OCI-LY3 (cell line): Measurements from ENCODE around the gene IFT80.
"Not testable (repeated sequence)": the region's sequence is repeated elsewhere in the genome, so short reads cannot be mapped to it uniquely, and the experiment has no call there.

ENCODE experiments used
- H2AFZ ChIP-seq: fragments of 200-600, 300-600 bp; shearing (Covaris generic); 2 replicates; pipeline ENCODE4 v1.6.0; 2014; ENCODE audit warnings: antibody characterized with exemption, low read depth, low read length
- H3K27ac ChIP-seq: fragments of 200-600, 300-600 bp; sonication (generic); 2 replicates; pipeline ENCODE4 v1.5.1; 2014; ENCODE audit warnings: mild to moderate bottlenecking, low read length, moderate library complexity, mixed read lengths
- H3K27me3 ChIP-seq: fragments of 200-600, 300-600 bp; sonication (generic); 2 replicates; pipeline ENCODE4 v1.6.1; 2014; ENCODE audit warnings: low read depth, low read length, mixed read lengths
- H3K36me3 ChIP-seq: fragments of 200-600, 300-600 bp; sonication (generic); replicated peaks from 2 replicates; pipeline ENCODE3; 2014; ENCODE audit warnings: low read depth, low read length, mixed read lengths
- H3K4me1 ChIP-seq: fragments of 300-600, 200-600 bp; sonication (generic); 2 replicates; pipeline ENCODE4 v1.6.1; 2014; ENCODE audit warnings: low read length, mixed read lengths
- H3K4me2 ChIP-seq: fragments of 200-600, 300-600 bp; sonication (generic); 2 replicates; pipeline ENCODE4 v1.6.1; 2014; ENCODE audit warnings: low read length, mixed read lengths
- H3K4me3 ChIP-seq: fragments of 300-600, 200-600 bp; sonication (generic); 2 replicates; pipeline ENCODE4 v1.5.1; 2014; ENCODE audit warnings: antibody characterized with exemption, mild to moderate bottlenecking, low read length, moderate library complexity
- H3K79me2 ChIP-seq: fragments of 300-600, 200-600 bp; shearing (Covaris generic); 2 replicates; pipeline ENCODE4 v1.6.1; 2014; ENCODE audit warnings: mild to moderate bottlenecking, low read length, mixed read lengths
- H3K9ac ChIP-seq: fragments of 300-600, 200-600 bp; shearing (Covaris generic); 2 replicates; pipeline ENCODE4 v1.6.0; 2014; ENCODE audit warnings: mild to moderate bottlenecking, low read length, moderate library complexity
- H3K9me3 ChIP-seq: fragments of 200-600, 300-600 bp; shearing (Covaris generic); 2 replicates; pipeline ENCODE4 v1.6.1; 2014; ENCODE audit warnings: low read length, mixed read lengths; ENCODE audit not compliant: insufficient read depth
- H4K20me1 ChIP-seq: fragments of 200-600, 300-600 bp; sonication (generic); 2 replicates; pipeline ENCODE4 v1.6.1; 2016; ENCODE audit warnings: low read length, mixed read lengths; ENCODE audit not compliant: insufficient read depth
- EZH2phosphoT487 ChIP-seq: fragments of 200-600 bp; shearing (Covaris generic); IDR thresholded peaks from 2 replicates; pipeline ENCODE4 v1.6.1; 2018; ENCODE audit warnings: antibody characterized with exemption, mixed run types, low read depth
- TF ChIP-seq, protein P1 (sequence below): fragments of 200-600, 300-600 bp; sonication (generic); IDR thresholded peaks from 2 replicates; pipeline ENCODE4 v1.5.1; 2014; ENCODE audit warnings: antibody characterized with exemption, low read length, low read depth

Gene IFT80

DNA sequence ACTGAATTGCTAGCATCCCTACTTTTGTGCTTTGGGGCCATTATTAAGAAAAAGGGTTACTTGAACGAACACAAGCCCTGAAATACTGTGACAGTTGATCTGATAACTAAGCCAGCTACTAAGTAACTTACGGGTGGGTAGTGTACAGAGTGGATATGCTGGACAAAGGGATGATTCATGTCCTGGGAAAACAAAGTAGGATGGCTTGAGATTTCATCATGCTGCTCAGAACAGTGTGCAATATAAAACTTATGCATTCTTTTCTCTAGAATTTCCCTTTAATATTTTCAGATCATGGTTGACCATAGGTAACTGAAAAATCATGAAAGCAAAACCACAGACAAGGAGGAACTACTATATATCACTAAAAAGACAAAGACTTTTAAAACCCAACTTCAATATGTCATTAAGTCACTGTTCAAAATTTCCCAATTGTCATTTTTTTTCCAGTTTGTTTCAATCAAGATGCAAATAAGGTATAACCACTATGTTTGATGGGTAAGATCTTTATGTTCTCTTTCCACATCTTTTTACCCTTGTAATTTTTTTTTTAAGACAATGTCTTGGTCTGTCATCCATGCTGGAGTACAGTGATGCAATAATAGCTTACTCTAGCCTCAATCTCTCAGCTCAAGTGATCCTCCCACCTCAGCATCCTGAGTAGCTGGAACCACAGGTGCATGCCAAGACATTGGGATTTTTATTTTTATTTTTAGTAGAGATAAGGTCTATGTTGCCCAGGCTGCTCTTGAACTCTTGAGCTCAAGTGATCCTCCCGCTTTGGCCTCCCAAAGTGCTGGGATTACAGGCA is 67.7 kb downstream of the IFT80 start:
- H4K20me1 ChIP-seq, result no peaks in the 10 kb centered on the region
- H3K9me3 ChIP-seq, result no peaks in the 10 kb centered on the region
- no peaks in the 10 kb centered on the region for H3K27me3 ChIP-seq
- H3K79me2 ChIP-seq, result no peaks in the 10 kb centered on the region
- TF ChIP-seq, protein P1, sequence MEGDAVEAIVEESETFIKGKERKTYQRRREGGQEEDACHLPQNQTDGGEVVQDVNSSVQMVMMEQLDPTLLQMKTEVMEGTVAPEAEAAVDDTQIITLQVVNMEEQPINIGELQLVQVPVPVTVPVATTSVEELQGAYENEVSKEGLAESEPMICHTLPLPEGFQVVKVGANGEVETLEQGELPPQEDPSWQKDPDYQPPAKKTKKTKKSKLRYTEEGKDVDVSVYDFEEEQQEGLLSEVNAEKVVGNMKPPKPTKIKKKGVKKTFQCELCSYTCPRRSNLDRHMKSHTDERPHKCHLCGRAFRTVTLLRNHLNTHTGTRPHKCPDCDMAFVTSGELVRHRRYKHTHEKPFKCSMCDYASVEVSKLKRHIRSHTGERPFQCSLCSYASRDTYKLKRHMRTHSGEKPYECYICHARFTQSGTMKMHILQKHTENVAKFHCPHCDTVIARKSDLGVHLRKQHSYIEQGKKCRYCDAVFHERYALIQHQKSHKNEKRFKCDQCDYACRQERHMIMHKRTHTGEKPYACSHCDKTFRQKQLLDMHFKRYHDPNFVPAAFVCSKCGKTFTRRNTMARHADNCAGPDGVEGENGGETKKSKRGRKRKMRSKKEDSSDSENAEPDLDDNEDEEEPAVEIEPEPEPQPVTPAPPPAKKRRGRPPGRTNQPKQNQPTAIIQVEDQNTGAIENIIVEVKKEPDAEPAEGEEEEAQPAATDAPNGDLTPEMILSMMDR, result no peak
- TF ChIP-seq EZH2phosphoT487, result no peak
- H3K4me3 ChIP-seq, result no peak overlapping the region
- no peak overlapping the region for H2AFZ ChIP-seq
- no peak overlapping the region for H3K4me2 ChIP-seq
- H3K27ac ChIP-seq, result no peak overlapping the region
- H3K9ac ChIP-seq, result no peak overlapping the region
- H3K4me1 ChIP-seq, result no peaks in the 10 kb centered on the region
- no peaks in the 10 kb centered on the region for H3K36me3 ChIP-seq

DNA sequence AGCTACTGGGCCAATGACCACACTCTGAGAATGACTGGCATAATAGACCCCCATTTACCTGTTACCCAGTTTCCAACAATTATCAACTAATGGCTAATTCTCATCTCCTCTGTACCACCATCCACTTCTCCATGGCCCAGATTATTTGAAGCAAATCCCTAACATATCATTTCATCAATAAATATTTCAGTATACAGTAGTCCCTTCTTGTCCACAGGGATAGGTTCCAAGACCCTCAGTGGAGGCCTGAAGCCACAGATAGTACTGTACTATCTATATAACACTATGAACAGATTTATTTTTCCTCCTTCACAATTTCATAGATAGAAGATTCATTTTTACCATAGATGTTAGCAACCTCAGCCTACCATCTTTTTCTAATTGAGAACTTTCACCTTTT is 68.3 kb downstream of the IFT80 start:
- TF ChIP-seq, protein P1, result no peak
- TF ChIP-seq EZH2phosphoT487, result no peak
- no peak overlapping the region for H3K9ac ChIP-seq
- no peak overlapping the region for H2AFZ ChIP-seq
- no peaks in the 10 kb centered on the region for H3K36me3 ChIP-seq
- H3K4me1 ChIP-seq, result no peaks in the 10 kb centered on the region
- H3K27me3 ChIP-seq, result no peaks in the 10 kb centered on the region
- no peak overlapping the region for H3K4me2 ChIP-seq
- H3K79me2 ChIP-seq, result no peaks in the 10 kb centered on the region
- H4K20me1 ChIP-seq, result no peaks in the 10 kb centered on the region
- no peak overlapping the region for H3K4me3 ChIP-seq
- no peak overlapping the region for H3K27ac ChIP-seq
- no peaks in the 10 kb centered on the region for H3K9me3 ChIP-seq

DNA sequence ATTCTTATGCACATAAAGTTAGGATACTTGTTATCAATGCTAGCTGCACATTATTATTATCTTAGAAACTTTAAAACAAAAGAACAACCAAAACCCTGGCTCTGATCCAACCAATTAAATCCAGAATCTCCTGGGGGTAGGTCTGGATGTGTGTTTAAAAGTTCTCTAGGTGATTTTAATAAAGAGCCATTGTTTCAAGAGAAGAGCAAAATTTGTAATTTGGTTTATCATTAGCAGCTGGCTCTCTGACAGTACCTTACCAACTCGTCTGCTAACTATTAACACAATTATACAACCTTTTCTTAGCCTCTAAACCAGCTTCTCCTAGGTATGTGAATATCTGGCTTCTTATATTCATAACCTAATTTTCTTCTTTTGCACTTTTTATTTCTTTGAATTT is 68.9 kb downstream of the IFT80 start:
- no peak overlapping the region for H3K4me3 ChIP-seq
- no peak overlapping the region for H3K27ac ChIP-seq
- no peaks in the 10 kb centered on the region for H3K27me3 ChIP-seq
- H3K4me2 ChIP-seq, result no peak overlapping the region
- H3K9me3 ChIP-seq, result no peaks in the 10 kb centered on the region
- H4K20me1 ChIP-seq, result no peaks in the 10 kb centered on the region
- H2AFZ ChIP-seq, result no peak overlapping the region
- H3K36me3 ChIP-seq, result no peaks in the 10 kb centered on the region
- H3K4me1 ChIP-seq, result no peaks in the 10 kb centered on the region
- no peak overlapping the region for H3K9ac ChIP-seq
- no peaks in the 10 kb centered on the region for H3K79me2 ChIP-seq
- TF ChIP-seq, protein P1, result no peak
- no peak for TF ChIP-seq EZH2phosphoT487

DNA sequence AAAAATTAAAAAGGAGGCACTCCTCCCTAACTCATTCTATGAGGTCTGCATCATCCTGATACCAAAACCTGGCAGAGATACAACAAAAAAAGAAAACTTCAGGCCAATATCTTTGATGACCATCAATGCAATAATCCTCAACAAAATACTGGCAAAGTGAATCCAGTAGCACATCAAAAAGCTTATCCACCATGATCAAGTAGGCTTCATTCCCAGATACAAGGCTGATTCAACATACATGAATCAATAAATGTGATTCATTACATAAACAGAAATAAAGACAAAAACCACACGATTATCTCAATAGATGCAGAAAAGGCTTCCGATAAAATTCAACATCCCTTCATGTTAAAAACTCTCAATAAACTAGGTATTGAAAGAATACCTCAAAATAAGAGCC is 72.7 kb downstream of the IFT80 start:
- not testable (repeated sequence) for H3K9me3 ChIP-seq, H2AFZ ChIP-seq, H3K4me3 ChIP-seq, H3K27me3 ChIP-seq, H3K9ac ChIP-seq, H3K36me3 ChIP-seq, H4K20me1 ChIP-seq, H3K79me2 ChIP-seq, H3K27ac ChIP-seq, H3K4me2 ChIP-seq, H3K4me1 ChIP-seq

DNA sequence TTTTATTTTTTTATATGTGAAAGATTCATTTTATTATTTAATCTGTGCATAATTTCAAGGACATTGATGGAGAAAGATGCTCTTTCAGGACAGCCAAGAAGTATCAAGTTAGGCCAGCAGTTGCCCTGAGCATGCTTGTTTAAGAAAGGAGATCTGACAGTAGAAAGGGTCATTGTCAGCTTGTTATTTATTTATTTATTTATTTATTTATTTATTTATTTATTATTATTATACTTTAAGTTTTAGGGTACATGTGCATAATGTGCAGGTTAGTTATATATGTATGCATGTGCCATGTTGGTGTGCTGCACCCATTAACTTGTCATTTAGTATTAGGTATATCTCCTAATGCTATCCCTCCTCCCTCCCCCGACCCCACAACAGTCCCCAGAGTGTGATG is 77.2 kb downstream of the IFT80 start:
- H2AFZ ChIP-seq, H4K20me1 ChIP-seq, H3K4me3 ChIP-seq, H3K9me3 ChIP-seq, H3K27ac ChIP-seq, H3K4me2 ChIP-seq, H3K4me1 ChIP-seq, H3K9ac ChIP-seq, H3K36me3 ChIP-seq, H3K27me3 ChIP-seq, H3K79me2 ChIP-seq: not testable (repeated sequence)
